Right lobe of liver (tissue), 6 donors: ENCODE measurements around the gene HECTD4. TPM values are rescaled to one million over a fixed set of nuclear protein-coding genes. Genes with fewer than 3 reads are reported as not detected.

Experiments used
- ATAC-seq, 4 donors: fragments of 200-7000 bp; cut with Tn5 transposase; one replicate each; pipeline ENCODE4 v1.9.1; 2020; ENCODE audit warnings: mild to moderate bottlenecking in 4 of 4, moderate library complexity in 4 of 4
- DNase-seq, 3 donors: peaks; one replicate each; pipeline ENCODE4 v3.0.0-alpha.2; 2020
- H3K27ac ChIP-seq, 3 donors: fragments of 200-600 bp; one replicate each; pipeline ENCODE4 v1.8.0; 2022
- H3K27me3 ChIP-seq, 2 donors: fragments of 200-600 bp; one replicate each; pipeline ENCODE4 v1.8.0; 2022
- H3K36me3 ChIP-seq, 4 donors: fragments of 200-600 bp; sonication (generic) in 1 of 4; one replicate each; pipeline versions ENCODE4 v1.5.1 to v1.8.0; 2017 to 2022; ENCODE audit warnings: control low read depth in 1 of 4
- H3K4me1 ChIP-seq, 4 donors: fragments of 200-600 bp; sonication (generic) in 1 of 4; one replicate each; pipeline versions ENCODE4 v1.5.1 to v1.8.0; 2017 to 2022; ENCODE audit warnings: control low read depth in 1 of 4
- H3K4me3 ChIP-seq, 3 donors: fragments of 200-600 bp; one replicate each; pipeline ENCODE4 v1.8.0; 2022
- H3K9me3 ChIP-seq, 4 donors: fragments of 200-600 bp; sonication (generic) in 1 of 4; one replicate each; pipeline versions ENCODE4 v1.5.1 to v1.8.0; 2017 to 2022; ENCODE audit warnings: control low read depth in 1 of 4
- POLR2A ChIP-seq: fragments of 450-650 bp; IDR thresholded peaks from one replicate; pipeline ENCODE4 v1.6.1; 2017; ENCODE audit warnings: antibody characterized with exemption, mild to moderate bottlenecking
- WGBS: methylation state at CpG from one replicate; pipeline ENCODE4 v1.1.6; 2018; ENCODE audit warnings: low coverage, low lambda C conversion rate; ENCODE audit not compliant: insufficient coverage; ENCODE audit errors: missing lambda C conversion rate; 5-methylcytosine and 5-hydroxymethylcytosine counted together
- intact Hi-C, 2 donors: fragments of 100-400 bp; cut with DNase I; formaldehyde crosslinking; loops; one replicate each; pipeline versions ENCODE4 v1.11.2 to v1.14.1; 2022
- long read RNA-seq: library from polyadenylated mRNA; unstranded; transcript quantifications from one replicate; pipeline ENCODE4 v2.0.0, GENCODE V29; 2019
- total RNA-seq, 6 experiments: library from RNA; depleted of rRNA in 2 of 6; stranded (reverse); fragments of >200 nt in 2 of 6; fragmentation: NEBNext Ultra II Directional in 3 of 6; extraction: Animal tissue kit (Norgen Biotek cat#: 25700) in 3 of 6; gene quantifications; one replicate each; pipeline versions ENCODE4 v1.1.0 to v1.2.4, GENCODE V29; 2016 to 2023
- TF ChIP-seq, protein P1 (sequence below), 4 donors: fragments of 200-600 bp in 3 of 4; fragments of 450-650 bp in 1 of 4; IDR thresholded peaks; one replicate each; pipeline versions ENCODE4 v1.5.1 to v1.8.0; 2016 to 2022; ENCODE audit warnings: antibody characterized with exemption in 4 of 4, mild to moderate bottlenecking in 2 of 4
- donor health status: DM: no; HTN: yes; CAD: no.
- donor health status: DM: no; HTN: no; CAD: no.
- donor health status: DM: no; HTN: no; CAD: no.
- donor health status: DM: no; HTN: yes; CAD: no.
- donor health status: DM: no; HTN: yes; CAD: no.

Gene HECTD4
- 10 to 100 TPM; 12.6 to 24.4 (median 19.3) TPM for total RNA-seq
- long read RNA-seq, partial matches to known transcripts = 1 of 3 reads
- long read RNA-seq, other reads (novel, unspliced or antisense) = 2 of 3 reads

DNA sequence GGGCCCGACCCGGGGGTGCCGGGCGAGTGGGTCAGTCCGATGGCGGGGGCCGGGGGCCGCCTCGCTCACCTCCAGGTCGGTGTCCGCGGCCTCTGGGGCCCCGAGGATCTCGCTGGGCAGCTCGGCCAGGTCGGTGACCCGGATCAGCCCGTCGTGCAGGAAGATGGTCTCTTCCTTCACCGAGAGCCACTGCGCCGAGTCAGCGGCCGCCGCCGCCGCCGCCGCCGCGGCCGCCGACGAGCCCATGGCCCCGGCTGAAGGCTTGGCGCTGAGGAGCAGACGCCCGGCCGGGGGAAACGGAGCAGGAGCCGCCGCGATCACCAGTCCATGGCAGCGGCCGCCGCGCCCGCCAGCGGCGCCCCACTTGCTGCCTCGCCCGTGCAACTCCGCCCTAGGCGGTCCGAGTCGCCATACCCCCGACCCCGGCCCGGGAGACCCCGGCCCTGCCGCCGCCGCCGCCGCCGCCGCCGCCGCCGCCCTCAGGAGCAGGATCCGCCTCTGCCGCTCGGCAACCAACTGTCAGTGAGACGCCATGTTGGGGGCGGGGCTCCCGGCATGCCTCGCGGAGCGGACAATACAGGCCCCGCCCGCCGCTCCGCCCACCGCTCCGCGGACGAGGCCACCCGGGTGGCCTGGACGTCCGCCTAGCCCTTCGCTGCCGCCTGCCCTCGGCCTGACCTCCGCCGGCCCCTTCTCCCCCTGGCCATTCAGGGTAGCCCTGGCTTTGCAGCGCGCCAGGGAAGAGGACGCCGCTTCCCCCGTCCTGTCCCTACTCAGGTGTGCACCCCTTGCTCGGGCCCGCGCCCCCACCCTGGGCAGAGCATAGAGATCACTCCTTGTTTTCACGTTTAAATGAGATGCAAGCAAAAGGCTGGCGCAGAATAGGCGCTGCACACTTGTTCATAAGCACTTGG is at the start of gene HECTD4:
Gene HECTD4, minus strand, starts transcription at position 549 of the 914 bp plus-strand sequence. Its CDS starts 303 bp downstream, at position 246.
- peaks cover 0 to 10% (median 0%) of the 10 kb centered on the region in 4 donors for H3K4me1 ChIP-seq
- peak; percentile 62 for TF ChIP-seq POLR2A
- TF ChIP-seq, protein P1, sequence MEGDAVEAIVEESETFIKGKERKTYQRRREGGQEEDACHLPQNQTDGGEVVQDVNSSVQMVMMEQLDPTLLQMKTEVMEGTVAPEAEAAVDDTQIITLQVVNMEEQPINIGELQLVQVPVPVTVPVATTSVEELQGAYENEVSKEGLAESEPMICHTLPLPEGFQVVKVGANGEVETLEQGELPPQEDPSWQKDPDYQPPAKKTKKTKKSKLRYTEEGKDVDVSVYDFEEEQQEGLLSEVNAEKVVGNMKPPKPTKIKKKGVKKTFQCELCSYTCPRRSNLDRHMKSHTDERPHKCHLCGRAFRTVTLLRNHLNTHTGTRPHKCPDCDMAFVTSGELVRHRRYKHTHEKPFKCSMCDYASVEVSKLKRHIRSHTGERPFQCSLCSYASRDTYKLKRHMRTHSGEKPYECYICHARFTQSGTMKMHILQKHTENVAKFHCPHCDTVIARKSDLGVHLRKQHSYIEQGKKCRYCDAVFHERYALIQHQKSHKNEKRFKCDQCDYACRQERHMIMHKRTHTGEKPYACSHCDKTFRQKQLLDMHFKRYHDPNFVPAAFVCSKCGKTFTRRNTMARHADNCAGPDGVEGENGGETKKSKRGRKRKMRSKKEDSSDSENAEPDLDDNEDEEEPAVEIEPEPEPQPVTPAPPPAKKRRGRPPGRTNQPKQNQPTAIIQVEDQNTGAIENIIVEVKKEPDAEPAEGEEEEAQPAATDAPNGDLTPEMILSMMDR (IDR thresholded peaks at IDR 0.05) = no peak
- H3K27me3 ChIP-seq = no peaks in the 10 kb centered on the region
- peak within 1 kb of the TSS; percentile 94 to 98 (median 98) for H3K4me3 ChIP-seq
- H3K27ac ChIP-seq = peak within 1 kb of the TSS; percentile 29 to 77 (median 70)
- H3K36me3 ChIP-seq = no peaks in the 10 kb centered on the region
- peak; percentile 98 for DNase-seq
- peak; percentile 99 to 100 (median 100) for ATAC-seq
- intact Hi-C loops = loop anchor here (10.0 kb wide), 1 partner anchor 187 kb away; no protein-coding TSS in a partner anchor
- WGBS = 2% methylated on average over 4 of the region's 106 CpGs
- no peaks in the 10 kb centered on the region for H3K9me3 ChIP-seq

- DNase-seq = no peak
- Histone ChIP-seq H3K36me3 (no peaks in the 10 kb centered on the region), H3K27me3 (no peaks in the 10 kb centered on the region), H3K4me1 (no peaks in the 10 kb centered on the region), H3K27ac (no peak overlapping the region), H3K9me3 (no peaks in the 10 kb centered on the region), H3K4me3 (no peak overlapping the region)
- intact Hi-C loops = no loop called here
- TF ChIP-seq POLR2A = no peak
- TF ChIP-seq, protein P1 (IDR thresholded peaks at IDR 0.05) = no peak
- no peak for ATAC-seq
- WGBS = 91% methylated on average over 3 of the region's 3 CpGs
These were observed 49.7 kb upstream of the HECTD4 start for GRCh38 chr12:112431965-112432364.

DNA sequence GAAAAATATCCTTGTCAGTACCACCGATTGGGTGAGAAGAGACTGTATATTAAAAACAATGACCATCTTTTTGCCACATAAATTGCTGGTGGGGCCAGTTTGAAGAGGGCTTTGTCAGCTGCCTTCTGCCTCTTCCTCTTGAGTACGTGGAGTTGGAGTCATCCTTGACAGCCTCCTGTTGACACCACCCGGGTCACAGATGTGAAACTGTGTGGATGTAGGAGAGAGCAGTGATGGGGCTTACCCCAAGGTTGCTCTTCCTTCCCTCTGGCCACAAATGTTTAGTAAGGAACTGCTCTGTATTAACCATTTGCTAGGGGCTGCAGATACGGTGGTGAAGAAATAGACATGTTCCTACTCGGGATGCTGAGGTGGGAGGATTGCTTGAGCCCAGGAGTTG is 48.7 kb upstream of the HECTD4 start:
- 49% methylated on average over 4 of the region's 5 CpGs for WGBS
- Histone ChIP-seq H3K4me3 (no peak overlapping the region), H3K27ac (no peak overlapping the region), H3K27me3 (no peaks in the 10 kb centered on the region), H3K9me3 (no peaks in the 10 kb centered on the region), H3K36me3 (no peaks in the 10 kb centered on the region), H3K4me1 (no peaks in the 10 kb centered on the region)
- ATAC-seq (no peak), DNase-seq (no peak)
- intact Hi-C loops = no loop called here
- TF ChIP-seq, protein P1 (IDR thresholded peaks at IDR 0.05) = no peak
- TF ChIP-seq POLR2A = no peak

- TF ChIP-seq POLR2A = no peak
- TF ChIP-seq, protein P1 (IDR thresholded peaks at IDR 0.05) = no peak
- Histone ChIP-seq H3K27me3 (no peaks in the 10 kb centered on the region), H3K27ac (no peak overlapping the region), H3K4me3 (no peak overlapping the region), H3K4me1 (peaks cover 0 to 15% (median 3%) of the 10 kb centered on the region in 4 donors), H3K36me3 (no peaks in the 10 kb centered on the region), H3K9me3 (no peaks in the 10 kb centered on the region)
- intact Hi-C loops = no loop called here
- ATAC-seq (no peak), DNase-seq (no peak)
- 100% methylated on average over 2 of the region's 2 CpGs for WGBS
These were observed 45.5 kb upstream of the HECTD4 start for GRCh38 chr12:112427760-112428159.
